NCI-H146 treated with DMSO at 0.1 percent for 48 hours (cell line): ENCODE results near the gene ELOVL6.

Experiments
- DNase-seq: peaks from one replicate; lab custom pipeline; 2025; ENCODE audit not compliant: unreplicated experiment; lab: John Stamatoyannopoulos, UW

ELOVL6 gene

GRCh38 chr4:110129544-110129943 lies 68.9 kb downstream of the ELOVL6 start:
- DNase-seq = no peak

- DNase-seq = no peak
Observed at GRCh38 chr4:110128472-110128919, 69.9 kb downstream of the ELOVL6 start.

- no peak for DNase-seq
Observed at GRCh38 chr4:110128029-110128428, 70.4 kb downstream of the ELOVL6 start.

GRCh38 chr4:110124711-110125110 lies 73.7 kb downstream of the ELOVL6 start:
- DNase-seq = no peak

- DNase-seq = no peak
Observed at GRCh38 chr4:110122201-110122600, 76.2 kb downstream of the ELOVL6 start.

GRCh38 chr4:110120506-110120905 lies 77.9 kb downstream of the ELOVL6 start:
- DNase-seq = no peak

GRCh38 chr4:110119880-110120279 lies 78.5 kb downstream of the ELOVL6 start:
- no peak for DNase-seq

- no peak for DNase-seq
Observed at GRCh38 chr4:110119337-110119736, 79.1 kb downstream of the ELOVL6 start.

- DNase-seq = no peak
Observed at GRCh38 chr4:110112056-110112455, 86.4 kb downstream of the ELOVL6 start.

GRCh38 chr4:110109455-110109854 lies 89.0 kb downstream of the ELOVL6 start:
- DNase-seq = no peak

GRCh38 chr4:110108960-110109359 lies 89.5 kb downstream of the ELOVL6 start:
- DNase-seq = no peak

- DNase-seq = no peak
Observed at GRCh38 chr4:110108422-110108821, 90.0 kb downstream of the ELOVL6 start.

GRCh38 chr4:110107866-110108265 lies 90.5 kb downstream of the ELOVL6 start:
- no peak for DNase-seq

- no peak for DNase-seq
Observed at GRCh38 chr4:110106931-110107296, 91.5 kb downstream of the ELOVL6 start.

- peak; percentile 39 for DNase-seq
Observed at GRCh38 chr4:110104661-110105060, 93.8 kb downstream of the ELOVL6 start.

GRCh38 chr4:110099638-110100037 lies 98.8 kb downstream of the ELOVL6 start:
- DNase-seq = no peak

- no peak for DNase-seq
Observed at GRCh38 chr4:110096405-110096804, 102.0 kb downstream of the ELOVL6 start.

- no peak for DNase-seq
Observed at GRCh38 chr4:110092646-110093045, 105.8 kb downstream of the ELOVL6 start.

GRCh38 chr4:110091434-110092140 lies 106.8 kb downstream of the ELOVL6 start:
- no peak for DNase-seq

- DNase-seq = no peak
Observed at GRCh38 chr4:110088670-110089069, 109.7 kb downstream of the ELOVL6 start.

GRCh38 chr4:110087070-110087708 lies 111.2 kb downstream of the ELOVL6 start:
- peak; percentile 17 for DNase-seq

- DNase-seq = no peak
Observed at GRCh38 chr4:110085131-110085530, 113.3 kb downstream of the ELOVL6 start.

- DNase-seq = no peak
Observed at GRCh38 chr4:110084154-110084553, 114.3 kb downstream of the ELOVL6 start.
